MM.1S (cell line): ENCODE measurements around the gene EIF2B4.

ENCODE experiments used
- EZH2 ChIP-seq: fragments of 300-600 bp; sonication (generic); optimal IDR thresholded peaks from 2 replicates; pipeline ENCODE3; 2017; ENCODE audit warnings: low read depth, mild to moderate bottlenecking, antibody characterized with exemption, low read length, mixed read lengths
- EZH2phosphoT487 ChIP-seq: fragments of 300-600 bp; sonication (generic); IDR thresholded peaks from 2 replicates; pipeline ENCODE4 v1.6.1; 2018; ENCODE audit warnings: antibody characterized with exemption, low read length
- TF ChIP-seq, protein P1 (sequence below): fragments of 300-600 bp; sonication (generic); IDR thresholded peaks from 2 replicates; pipeline ENCODE4 v1.5.1; 2016; ENCODE audit warnings: antibody characterized with exemption, low read length, mixed read lengths

DNA sequence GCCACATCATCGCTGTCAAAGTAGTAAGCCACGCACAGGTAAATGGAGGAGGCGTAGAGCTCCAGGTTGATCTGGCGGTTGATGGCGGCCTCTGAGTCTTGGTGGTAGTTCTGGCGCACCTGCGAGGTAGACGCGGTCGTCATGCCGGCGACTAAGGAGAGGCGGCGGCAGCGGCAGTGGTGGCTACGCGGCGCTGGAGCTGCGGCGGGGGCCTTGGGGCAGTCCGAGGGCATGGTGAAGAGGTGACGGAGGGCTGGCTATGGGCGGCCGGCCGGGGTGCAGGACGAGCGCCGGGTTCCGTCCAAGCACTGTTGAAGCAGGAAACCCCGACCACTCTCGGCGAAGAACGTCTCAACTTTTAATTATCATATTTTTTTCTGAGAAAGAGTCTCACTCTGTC is 23.1 kb upstream of the EIF2B4 start:
- TF ChIP-seq, protein P1, sequence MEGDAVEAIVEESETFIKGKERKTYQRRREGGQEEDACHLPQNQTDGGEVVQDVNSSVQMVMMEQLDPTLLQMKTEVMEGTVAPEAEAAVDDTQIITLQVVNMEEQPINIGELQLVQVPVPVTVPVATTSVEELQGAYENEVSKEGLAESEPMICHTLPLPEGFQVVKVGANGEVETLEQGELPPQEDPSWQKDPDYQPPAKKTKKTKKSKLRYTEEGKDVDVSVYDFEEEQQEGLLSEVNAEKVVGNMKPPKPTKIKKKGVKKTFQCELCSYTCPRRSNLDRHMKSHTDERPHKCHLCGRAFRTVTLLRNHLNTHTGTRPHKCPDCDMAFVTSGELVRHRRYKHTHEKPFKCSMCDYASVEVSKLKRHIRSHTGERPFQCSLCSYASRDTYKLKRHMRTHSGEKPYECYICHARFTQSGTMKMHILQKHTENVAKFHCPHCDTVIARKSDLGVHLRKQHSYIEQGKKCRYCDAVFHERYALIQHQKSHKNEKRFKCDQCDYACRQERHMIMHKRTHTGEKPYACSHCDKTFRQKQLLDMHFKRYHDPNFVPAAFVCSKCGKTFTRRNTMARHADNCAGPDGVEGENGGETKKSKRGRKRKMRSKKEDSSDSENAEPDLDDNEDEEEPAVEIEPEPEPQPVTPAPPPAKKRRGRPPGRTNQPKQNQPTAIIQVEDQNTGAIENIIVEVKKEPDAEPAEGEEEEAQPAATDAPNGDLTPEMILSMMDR: no peak
- TF ChIP-seq EZH2: no peak
- no peak for TF ChIP-seq EZH2phosphoT487
